NCI-H2029 (cell line): ENCODE measurements around the gene RAD51B.
"Not testable (repeated sequence)": the region's sequence is repeated elsewhere in the genome, so short reads cannot be mapped to it uniquely, and the experiment has no call there.

Source experiments
- DNase-seq: peaks from one replicate; lab custom pipeline; 2025; lab: John Stamatoyannopoulos, UW

The RAD51B gene

GRCh38 chr14:67949771-67950170, 130.2 kb downstream of the RAD51B start:
- no peak for DNase-seq

- DNase-seq = no peak
Observed at GRCh38 chr14:67950386-67950785, 130.8 kb downstream of the RAD51B start.

GRCh38 chr14:67951529-67952135, 132.1 kb downstream of the RAD51B start:
- no peak for DNase-seq

- DNase-seq = no peak
Observed at GRCh38 chr14:67952381-67952780, 132.8 kb downstream of the RAD51B start.

- DNase-seq = no peak
Observed at GRCh38 chr14:67952786-67953185, 133.2 kb downstream of the RAD51B start.

- no peak for DNase-seq
Observed at GRCh38 chr14:67955261-67955660, 135.7 kb downstream of the RAD51B start.

GRCh38 chr14:67957946-67958345, 138.4 kb downstream of the RAD51B start:
- DNase-seq = no peak

- no peak for DNase-seq
Observed at GRCh38 chr14:67961676-67962075, 142.1 kb downstream of the RAD51B start.

- DNase-seq = no peak
Observed at GRCh38 chr14:67962215-67962644, 142.7 kb downstream of the RAD51B start.

GRCh38 chr14:67963545-67963944, 144.0 kb downstream of the RAD51B start:
- DNase-seq = no peak

- no peak for DNase-seq
Observed at GRCh38 chr14:67963960-67964812, 144.6 kb downstream of the RAD51B start.

GRCh38 chr14:67965696-67966095, 146.1 kb downstream of the RAD51B start:
- no peak for DNase-seq

GRCh38 chr14:67967206-67967605, 147.6 kb downstream of the RAD51B start:
- no peak for DNase-seq

- DNase-seq = not testable (repeated sequence)
Observed at GRCh38 chr14:67967970-67968369, 148.4 kb downstream of the RAD51B start.

- no peak for DNase-seq
Observed at GRCh38 chr14:67970923-67971322, 151.3 kb downstream of the RAD51B start.

GRCh38 chr14:67971627-67972625, 152.3 kb downstream of the RAD51B start:
- no peak for DNase-seq

GRCh38 chr14:67973436-67973835, 153.9 kb downstream of the RAD51B start:
- no peak for DNase-seq

- DNase-seq = no peak
Observed at GRCh38 chr14:67975470-67975869, 155.9 kb downstream of the RAD51B start.

GRCh38 chr14:67977434-67978034, 158.0 kb downstream of the RAD51B start:
- no peak for DNase-seq

GRCh38 chr14:67978749-67979148, 159.2 kb downstream of the RAD51B start:
- no peak for DNase-seq

- DNase-seq = no peak
Observed at GRCh38 chr14:67982711-67983608, 163.4 kb downstream of the RAD51B start.
